Activated T-cell treated with anti-CD3 and anti-CD28 coated beads for 24 hours (primary cell): ENCODE results near the gene IDS.
"Not testable (repeated sequence)": the region's sequence is repeated elsewhere in the genome, so short reads cannot be mapped to it uniquely, and the experiment has no call there.

Experiments
- DNase-seq: peaks from one replicate; pipeline ENCODE4 v3.0.0-alpha.2; 2020; ENCODE audit warnings: low read depth

The IDS gene

GRCh38 chrX:149498767-149499166 is 6.3 kb downstream of the IDS start:
- DNase-seq, result no peak

- DNase-seq, result no peak
Measured at GRCh38 chrX:149497626-149498025, 7.5 kb downstream of the IDS start.

DNA sequence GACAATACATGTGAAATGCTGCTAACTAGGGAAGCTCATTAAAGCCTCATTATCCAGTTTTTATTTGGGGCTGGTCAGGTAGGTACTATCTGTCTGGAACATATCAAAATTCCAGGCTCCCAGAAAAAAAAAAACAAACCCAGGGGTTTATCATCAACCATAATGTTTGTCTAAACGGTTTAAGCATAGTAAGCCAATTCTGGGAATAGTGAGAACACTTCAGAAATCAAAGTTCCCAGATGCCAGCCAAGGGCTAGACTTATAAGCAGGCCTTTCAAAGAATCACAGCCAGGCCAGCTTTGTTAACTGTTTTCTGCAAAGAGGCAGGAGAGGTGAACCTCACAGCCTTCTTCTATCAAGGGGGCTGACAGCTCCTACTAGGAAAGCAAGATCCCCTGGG is 8.1 kb downstream of the IDS start:
- DNase-seq, result no peak

DNA sequence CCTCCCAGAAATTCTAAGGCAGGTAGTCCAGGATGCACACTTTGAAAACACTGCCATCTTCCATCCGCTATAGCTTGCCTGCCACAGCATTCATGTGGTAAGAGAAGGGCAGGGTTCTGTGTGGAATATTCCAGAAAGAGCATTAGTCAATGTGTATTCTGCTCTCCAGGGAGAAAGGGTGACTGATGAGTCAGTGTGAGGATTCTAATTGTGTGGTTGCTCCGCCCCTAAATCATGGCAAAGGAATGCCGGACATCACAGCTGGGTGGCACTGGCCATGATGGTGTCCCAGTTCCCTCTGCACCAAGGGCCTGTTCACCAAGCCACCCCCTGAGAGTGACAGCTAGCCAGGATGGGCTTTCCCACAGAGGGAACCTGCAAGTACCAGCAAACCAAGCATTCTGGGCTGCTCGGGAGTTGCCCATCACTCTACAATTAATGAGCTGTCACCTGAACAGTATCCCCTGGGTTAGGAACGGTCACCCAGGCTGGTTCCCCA is 9.5 kb downstream of the IDS start:
- no peak for DNase-seq

GRCh38 chrX:149494844-149495565 is 10.1 kb downstream of the IDS start:
- no peak for DNase-seq

- no peak for DNase-seq
Measured at GRCh38 chrX:149493567-149494562, 11.2 kb downstream of the IDS start.

- DNase-seq, result no peak
Measured at GRCh38 chrX:149491812-149492211, 13.3 kb downstream of the IDS start.

DNA sequence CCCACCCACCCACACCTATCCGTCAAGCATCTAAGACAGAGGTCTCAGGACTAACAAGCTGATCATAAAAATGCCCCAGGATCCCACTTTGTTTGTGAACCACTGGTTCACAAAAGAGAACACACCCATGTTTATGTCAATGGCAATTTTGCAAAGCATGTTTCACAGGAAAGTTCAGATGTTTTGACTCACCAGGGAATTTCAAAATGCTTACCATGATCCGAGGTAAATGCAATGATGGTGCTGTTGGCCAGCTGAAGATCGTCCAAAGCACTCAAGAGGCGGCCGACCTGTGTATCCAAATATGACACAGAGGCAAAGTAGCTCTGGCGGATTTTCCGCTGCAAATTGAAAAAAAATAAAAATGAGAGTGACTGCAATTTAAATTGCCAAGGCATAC is 15.0 kb downstream of the IDS start:
- DNase-seq, result no peak

- not testable (repeated sequence) for DNase-seq
Measured at GRCh38 chrX:149488411-149489052, 16.6 kb downstream of the IDS start.

DNA sequence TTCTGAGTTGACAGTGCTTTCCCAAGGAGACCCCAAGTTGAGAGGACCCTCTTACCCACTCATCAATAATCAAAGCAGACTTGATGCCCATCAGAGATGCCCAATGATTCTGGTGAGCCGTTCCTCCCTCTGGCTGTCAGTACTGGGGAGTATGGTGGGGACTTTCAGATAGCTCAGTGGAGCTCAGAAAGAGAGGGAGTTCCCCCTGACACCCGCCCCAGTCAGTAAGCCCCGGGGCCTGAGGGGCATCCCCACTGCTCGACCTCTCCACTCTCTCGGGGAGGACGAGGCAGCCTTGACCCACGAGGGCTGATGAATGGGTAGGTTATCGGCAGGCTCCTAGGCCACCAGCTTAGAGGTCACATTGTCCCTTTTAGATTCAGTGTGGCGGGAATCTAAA is 17.1 kb downstream of the IDS start:
- DNase-seq, result not testable (repeated sequence)

- DNase-seq, result peak; percentile 4
Measured at GRCh38 chrX:149487292-149487691, 17.8 kb downstream of the IDS start.

DNA sequence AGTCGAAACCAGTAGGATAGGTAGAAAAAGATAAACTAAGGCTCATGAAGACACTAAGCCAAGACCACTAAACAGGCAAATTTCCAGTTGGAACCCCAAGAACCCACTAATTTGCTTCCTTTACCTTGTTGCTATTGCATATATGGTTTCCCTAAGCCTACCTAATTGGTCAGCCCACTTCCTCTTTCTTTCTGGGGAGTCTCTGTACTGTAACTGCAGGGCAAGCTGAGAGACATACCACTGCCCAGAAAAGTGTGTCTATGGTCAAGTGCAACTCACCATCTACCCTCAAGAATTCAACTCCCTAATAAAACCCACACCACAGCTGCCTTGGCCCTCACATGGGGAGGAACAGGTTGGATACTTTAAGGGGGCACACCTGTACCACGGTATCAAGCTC is 28.6 kb downstream of the IDS start:
- DNase-seq, result no peak

DNA sequence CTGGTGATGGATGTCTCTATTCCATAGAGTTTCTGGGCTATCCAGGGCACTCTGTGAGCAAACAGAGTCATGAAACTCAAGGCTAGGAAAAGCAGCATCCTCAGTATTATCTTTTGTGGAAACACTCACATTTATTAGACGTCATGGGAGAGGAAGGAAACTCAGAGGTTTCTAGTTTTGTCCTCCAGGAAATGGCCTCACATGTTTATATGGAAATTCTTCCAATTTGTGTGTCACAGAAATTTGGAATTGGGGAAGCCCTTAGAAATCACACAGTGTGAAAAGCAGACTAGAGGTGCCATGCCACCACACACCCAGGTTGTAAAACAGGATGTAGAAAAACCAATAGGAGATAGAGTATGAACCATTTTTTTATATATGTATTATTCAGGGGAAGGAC is 31.1 kb downstream of the IDS start:
- no peak for DNase-seq

- DNase-seq, result no peak
Measured at GRCh38 chrX:149473092-149473491, 32.0 kb downstream of the IDS start.

DNA sequence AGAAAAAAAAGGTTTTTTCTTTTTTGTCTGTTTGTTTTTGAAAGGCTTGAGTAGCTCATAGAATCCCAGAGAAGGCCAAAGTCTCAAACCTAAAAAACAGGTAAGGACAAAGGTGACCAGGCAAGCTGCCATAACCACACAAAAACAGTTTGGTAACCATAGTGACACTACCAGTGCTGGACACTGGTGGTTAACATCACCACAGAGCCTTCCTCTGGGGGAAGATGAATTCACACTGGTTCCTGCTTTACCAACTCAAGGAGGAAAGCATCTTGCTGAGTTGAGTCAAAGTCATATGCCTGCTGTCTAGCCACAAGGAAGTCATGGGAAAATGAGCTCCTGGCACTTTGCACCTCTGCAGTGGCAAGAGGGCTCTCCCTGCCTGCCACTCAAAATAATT is 32.5 kb downstream of the IDS start:
- no peak for DNase-seq

GRCh38 chrX:149471397-149471796 is 33.7 kb downstream of the IDS start:
- DNase-seq, result no peak

- peak; percentile 58 for DNase-seq
Measured at GRCh38 chrX:149470955-149471354, 34.2 kb downstream of the IDS start.

- no peak for DNase-seq
Measured at GRCh38 chrX:149469406-149469805, 35.7 kb downstream of the IDS start.

DNA sequence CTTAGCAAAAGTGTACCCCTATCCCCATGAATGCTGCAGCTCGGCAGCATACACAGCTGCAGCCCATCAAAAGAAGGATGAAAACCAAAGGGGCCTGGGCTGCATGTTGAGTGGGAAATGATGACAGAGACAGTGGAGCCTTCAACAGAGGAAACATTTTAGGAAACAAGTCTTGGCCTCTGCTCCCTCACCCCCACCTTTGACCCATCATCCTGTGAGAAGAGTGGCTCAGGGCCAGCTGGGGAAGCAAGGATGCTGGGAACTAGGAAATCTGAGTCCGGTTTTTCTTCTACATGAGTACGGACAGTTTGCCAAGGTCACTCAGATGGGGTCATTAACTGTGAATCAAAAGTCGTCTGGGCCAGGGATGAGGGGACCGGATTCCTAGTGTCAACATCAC is 37.2 kb downstream of the IDS start:
- DNase-seq, result no peak

GRCh38 chrX:149467461-149467860 is 37.6 kb downstream of the IDS start:
- DNase-seq, result no peak

GRCh38 chrX:149462849-149463248 is 42.3 kb downstream of the IDS start:
- DNase-seq, result no peak

GRCh38 chrX:149461746-149462145 is 43.4 kb downstream of the IDS start:
- DNase-seq, result no peak

- no peak for DNase-seq
Measured at GRCh38 chrX:149458586-149458985, 46.5 kb downstream of the IDS start.
